A673 (cell line): ENCODE measurements around the gene RASA3. TPM values are rescaled to one million over a fixed set of nuclear protein-coding genes. Genes with fewer than 3 reads are reported as not detected.
"Not testable (repeated sequence)": the region's sequence is repeated elsewhere in the genome, so short reads cannot be mapped to it uniquely, and the experiment has no call there.

Experiments used
- BruUV-seq: library from RNA; stranded (reverse); fragments of 400-500 nt; replicated peaks from 2 replicates; lab custom pipeline; 2021; lab: Mats Ljungman, UMichigan
- CTCF ChIA-PET: fragments of 300-600 bp; sonication (Branson Sonifier 250); formaldehyde crosslinking; loops from one replicate; lab custom pipeline; 2022; ENCODE audit warnings: antibody characterized with exemption; lab: Charles Lee
- POLR2A ChIA-PET: fragments of 300-600 bp; sonication (Branson Sonifier 250); formaldehyde crosslinking; loops from one replicate; lab custom pipeline; 2022; ENCODE audit warnings: antibody characterized with exemption; ENCODE audit not compliant: low non-redundant PET; lab: Charles Lee
- DNase-seq: peaks from one replicate; pipeline ENCODE4 v3.0.0-alpha.2; 2015; ENCODE audit warnings: low spot score
- H3K27ac ChIP-seq: fragments of 200-600 bp; sonication (generic); 2 replicates; pipeline ENCODE4 v1.5.1; 2016; ENCODE audit warnings: mixed run types, low read depth, mild to moderate bottlenecking, mixed read lengths, antibody characterized with exemption, low read length; ENCODE audit not compliant: poor library complexity, severe bottlenecking
- H3K27me3 ChIP-seq: fragments of 200-600 bp; sonication (generic); replicated peaks from 2 replicates; pipeline ENCODE4 v1.6.1; 2017; ENCODE audit warnings: mixed run types, low read depth, mild to moderate bottlenecking, mixed read lengths, antibody characterized with exemption, low read length; ENCODE audit not compliant: insufficient read depth, poor library complexity
- H3K36me3 ChIP-seq: fragments of 200-600 bp; sonication (generic); 2 replicates; pipeline ENCODE4 v1.6.1; 2016; ENCODE audit warnings: mixed run types, mild to moderate bottlenecking, mixed read lengths, antibody characterized with exemption, low read length; ENCODE audit not compliant: insufficient read depth, poor library complexity, severe bottlenecking
- H3K4me1 ChIP-seq: fragments of 200-600 bp; sonication (generic); 2 replicates; pipeline ENCODE4 v1.6.1; 2017; ENCODE audit warnings: mixed run types, mild to moderate bottlenecking, mixed read lengths, antibody characterized with exemption, low read length; ENCODE audit not compliant: insufficient read depth, poor library complexity, severe bottlenecking
- H3K4me3 ChIP-seq: fragments of 200-600 bp; sonication (generic); 2 replicates; pipeline ENCODE4 v1.5.1; 2016; ENCODE audit warnings: low read depth, mixed run types, mild to moderate bottlenecking, mixed read lengths, low read length; ENCODE audit not compliant: poor library complexity, severe bottlenecking
- H3K9me3 ChIP-seq: fragments of 200-600 bp; sonication (generic); 2 replicates; pipeline ENCODE4 v1.6.1; 2016; ENCODE audit warnings: mixed run types, low read depth, mild to moderate bottlenecking, mixed read lengths, antibody characterized with exemption, low read length; ENCODE audit not compliant: poor library complexity, severe bottlenecking
- CTCF ChIP-seq: fragments of 300-800, 200-600 bp; sonication (generic); conservative IDR thresholded peaks from 2 replicates; pipeline ENCODE4 v1.5.1; 2017; ENCODE audit warnings: low read depth, mild to moderate bottlenecking, antibody characterized with exemption, low read length, moderate library complexity, mixed read lengths
- EZH2 ChIP-seq: fragments of 200-600 bp; sonication (generic); IDR thresholded peaks from 2 replicates; pipeline ENCODE4 v1.6.1; 2017; ENCODE audit warnings: borderline replicate concordance, low read depth, mild to moderate bottlenecking, mixed read lengths, antibody characterized with exemption, low read length; ENCODE audit not compliant: poor library complexity, severe bottlenecking
- intact Hi-C: fragments of 100-400 bp; cut with micrococcal nuclease; formaldehyde crosslinking; loops from one replicate; pipeline ENCODE4 v1.10.0; 2022; ENCODE audit not compliant: unreplicated experiment
- total RNA-seq: library from RNA; stranded (reverse); gene quantifications from 2 replicates; pipeline ENCODE4 v1.2.3, GENCODE V29; 2021

The RASA3 gene
- total RNA-seq, 1 experiment from 2014 or later, result 22.1 TPM

DNA sequence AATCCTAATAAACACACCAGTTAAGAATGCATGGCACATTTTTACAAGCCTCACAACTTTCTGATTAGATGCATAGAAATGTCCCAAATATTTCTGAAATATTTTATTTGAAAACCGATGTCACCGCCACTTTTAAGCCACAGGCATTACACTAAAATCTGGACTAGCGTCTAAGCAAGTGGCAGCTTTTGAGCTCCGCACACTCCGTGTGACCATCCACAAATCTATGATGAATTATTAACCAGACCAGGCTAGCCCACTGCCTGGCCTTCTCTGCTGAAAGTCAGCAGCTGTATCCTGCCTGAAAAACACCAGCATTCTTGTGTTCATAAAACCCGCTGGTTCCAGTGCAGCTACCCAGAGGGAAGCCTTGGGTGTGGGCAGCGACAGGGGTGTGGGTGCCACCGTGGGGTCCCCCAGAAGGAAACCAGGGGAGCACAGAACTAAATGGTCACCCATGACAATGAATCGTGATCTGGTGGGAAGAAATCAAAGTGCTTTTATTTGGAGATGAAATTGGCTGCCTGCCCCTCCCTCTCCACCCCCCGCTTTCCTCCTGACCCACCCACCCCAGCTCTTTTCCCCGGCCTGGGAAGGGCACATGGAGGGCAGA, 13.8 kb downstream of the RASA3 start:
- intact Hi-C loops, result loop anchor here (10.0 kb wide), 1 partner anchor 54 kb away; no protein-coding TSS in a partner anchor
- TSS peak; percentile 51 for BruUV-seq
- peak; percentile 43 for DNase-seq
- Histone ChIP-seq H3K4me1 (peaks cover 49% of the 10 kb centered on the region), H3K27ac (peak overlapping the region; percentile 74), H3K36me3 (no peaks in the 10 kb centered on the region), H3K9me3 (no peaks in the 10 kb centered on the region), H3K27me3 (no peaks in the 10 kb centered on the region), H3K4me3 (peak overlapping the region; percentile 13)
- POLR2A ChIA-PET, result interaction anchor here (0.8 kb wide), 1 partner anchor 47 kb away, joined by 3 read pairs; no protein-coding TSS in a partner anchor
- CTCF ChIA-PET, result no interaction called here
- TF ChIP-seq EZH2 (no peak), CTCF (no peak)

DNA sequence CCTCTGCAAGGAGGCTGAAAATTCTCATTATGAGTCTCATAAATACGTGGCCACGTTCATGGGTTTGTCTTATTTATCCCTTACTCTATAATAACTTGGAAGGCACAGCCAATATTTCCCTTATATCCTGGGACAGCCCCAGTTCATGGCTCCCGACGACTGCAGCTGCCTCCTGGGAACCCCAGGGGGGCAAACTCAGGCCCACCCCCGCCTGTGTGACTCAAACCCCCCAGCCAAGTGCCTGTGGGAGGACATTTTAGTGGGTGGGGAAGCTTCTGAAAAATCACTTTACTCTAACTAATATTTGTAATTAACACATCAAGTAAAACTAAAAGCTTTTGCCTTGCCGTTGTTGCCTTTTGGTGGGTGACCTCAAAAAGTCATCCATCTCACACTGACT, 14.3 kb downstream of the RASA3 start:
- no peaks in the 10 kb centered on the region for H3K36me3 ChIP-seq
- H3K9me3 ChIP-seq, result no peaks in the 10 kb centered on the region
- ChIA-PET CTCF (no interaction called here), POLR2A (interaction anchor here (0.8 kb wide), 1 partner anchor 46 kb away, joined by 3 read pairs; no protein-coding TSS in a partner anchor)
- peak overlapping the region; percentile 74 for H3K27ac ChIP-seq
- peaks cover 49% of the 10 kb centered on the region for H3K4me1 ChIP-seq
- no peak for DNase-seq
- no peak overlapping the region for H3K4me3 ChIP-seq
- BruUV-seq, result no TSS peak
- intact Hi-C loops, result loop anchor here (10.0 kb wide), 1 partner anchor 53 kb away; no protein-coding TSS in a partner anchor
- no peaks in the 10 kb centered on the region for H3K27me3 ChIP-seq
- TF ChIP-seq EZH2, result no peak
- TF ChIP-seq CTCF, result no peak

DNA sequence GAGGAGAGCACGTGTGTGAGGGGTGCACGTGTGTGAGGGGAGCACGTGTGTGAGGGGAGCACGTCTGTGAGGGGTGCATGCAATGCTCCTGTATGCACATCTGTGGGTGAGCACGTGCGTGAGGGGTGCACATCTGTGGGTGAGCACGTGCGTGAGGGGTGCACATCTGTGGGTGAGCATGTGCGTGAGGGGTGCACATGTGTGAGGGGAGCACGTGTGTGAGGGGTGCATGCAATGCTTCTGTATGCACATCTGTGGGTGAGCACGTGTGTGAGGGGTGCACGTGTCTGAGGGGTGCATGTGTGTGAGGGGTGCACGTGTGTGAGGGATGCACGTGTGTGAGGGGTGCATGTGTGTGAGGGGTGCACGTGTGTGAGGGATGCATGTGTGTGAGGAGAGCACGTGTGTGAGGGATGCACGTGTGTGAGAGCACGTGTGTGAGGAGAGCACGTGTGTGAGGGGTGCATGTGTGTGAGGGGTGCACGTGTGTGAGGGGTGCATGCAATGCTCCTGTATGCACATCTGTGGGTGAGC, 15.0 kb downstream of the RASA3 start:
- CTCF ChIA-PET, result not testable (repeated sequence)
- intact Hi-C loops, result loop anchor here (10.0 kb wide), 1 partner anchor 53 kb away; no protein-coding TSS in a partner anchor

More for the DNA sequence above, 15.0 kb downstream of the RASA3 start:
- H3K36me3 ChIP-seq, BruUV-seq, POLR2A ChIA-PET, H3K27ac ChIP-seq, H3K27me3 ChIP-seq, DNase-seq, H3K4me3 ChIP-seq, H3K9me3 ChIP-seq: not testable (repeated sequence)
- H3K4me1 ChIP-seq, result peaks cover 49% of the 10 kb centered on the region
